Muscle layer of colon (tissue), 2 donors: ENCODE data around the gene ZNF281.

Source experiments
- H3K27ac ChIP-seq: one replicate; pipeline ENCODE4 v1.7.0; 2013; ENCODE audit warnings: low read depth, mild to moderate bottlenecking, low read length, moderate library complexity
- H3K27me3 ChIP-seq, 2 donors: one replicate each; pipeline ENCODE4 v1.7.0; 2013; ENCODE audit warnings: low read length in 2 of 2, mild to moderate bottlenecking in 2 of 2; ENCODE audit not compliant: insufficient read depth in 2 of 2, control insufficient read depth in 1 of 2
- H3K36me3 ChIP-seq: one replicate; pipeline ENCODE4 v1.7.0; 2013; ENCODE audit warnings: mild to moderate bottlenecking, low read length; ENCODE audit not compliant: insufficient read depth
- H3K4me1 ChIP-seq: one replicate; pipeline ENCODE4 v1.7.0; 2013; ENCODE audit warnings: mild to moderate bottlenecking, low read length; ENCODE audit not compliant: insufficient read depth
- H3K4me3 ChIP-seq, 2 donors: one replicate each; pipeline ENCODE4 v1.7.0; 2013; ENCODE audit warnings: low read length in 2 of 2, low read depth in 1 of 2, mild to moderate bottlenecking in 1 of 2, moderate library complexity in 1 of 2
- H3K9ac ChIP-seq: one replicate; pipeline ENCODE4 v1.7.0; 2013; ENCODE audit warnings: low read length
- H3K9me3 ChIP-seq: one replicate; pipeline ENCODE4 v1.7.0; 2013; ENCODE audit warnings: mild to moderate bottlenecking, low read length
- donor health status: abdominal sarcoma.
- donor health status: Adenocarcinoma of cecum.

Gene ZNF281

GRCh38 chr1:200355801-200356200 lies 54.0 kb downstream of the ZNF281 start:
- H3K27me3 ChIP-seq: no peaks in the 10 kb centered on the region
- no peak overlapping the region for H3K4me3 ChIP-seq
- no peaks in the 10 kb centered on the region for H3K36me3 ChIP-seq
- no peaks in the 10 kb centered on the region for H3K9me3 ChIP-seq
- no peak overlapping the region for H3K27ac ChIP-seq
- H3K9ac ChIP-seq: no peak overlapping the region
- peaks cover 5% of the 10 kb centered on the region for H3K4me1 ChIP-seq
